ENCODE measurements around the gene MUL1.
"Not testable (repeated sequence)": the region's sequence is repeated elsewhere in the genome, so short reads cannot be mapped to it uniquely, and the experiment has no call there.

The MUL1 gene

GRCh38 chr1:20499105-20499504 lies 8.8 kb downstream of the MUL1 start:
- TF ChIP-seq EZH2phosphoT487 (IDR thresholded peaks at IDR 0.05; ENCODE audit: borderline replicate concordance) (no peak), CTCF (conservative IDR thresholded peaks at IDR 0.05; ENCODE audit: low read length) (no peak)
- Histone ChIP-seq H4K20me1 (ENCODE audit: insufficient read depth, low read length, poor library complexity, severe bottlenecking) (no peaks in the 10 kb centered on the region), H2AFZ (ENCODE audit: low read length) (no peak overlapping the region), H3K9ac (ENCODE audit: low read depth, low read length, poor library complexity, severe bottlenecking) (no peak overlapping the region), H3K36me3 (ENCODE audit: insufficient read depth, low read length) (peaks cover 40% of the 10 kb centered on the region; the same call in 1 of the 2 replicates), H3K4me1 (ENCODE audit: insufficient read depth, low read length, poor library complexity, severe bottlenecking) (peaks cover 9% of the 10 kb centered on the region), H3K4me2 (ENCODE audit: low read depth, low read length, poor library complexity, severe bottlenecking) (no peak overlapping the region), H3K79me2 (ENCODE audit: insufficient read depth, low read length) (peaks cover 2% of the 10 kb centered on the region; the same call in 1 of the 2 replicates), H3K9me3 (ENCODE audit: insufficient read depth, low read depth, low read length) (no peaks in the 10 kb centered on the region), H3K9me2 (replicated peaks; ENCODE audit: low read depth, low read length) (no peaks in the 10 kb centered on the region), H3F3A (ENCODE audit: low read depth) (no peaks in the 10 kb centered on the region), H3K27me3 (ENCODE audit: insufficient read depth, low read length, poor library complexity, severe bottlenecking) (no peaks in the 10 kb centered on the region), H3K4me3 (ENCODE audit: low read length, poor library complexity, severe bottlenecking) (no peak overlapping the region)

- H3K9me3 ChIP-seq (ENCODE audit: insufficient read depth, low read depth, low read length): no peaks in the 10 kb centered on the region
- peaks cover 40% of the 10 kb centered on the region; the same call in 1 of the 2 replicates for H3K36me3 ChIP-seq (ENCODE audit: insufficient read depth, low read length)
- H3K27me3 ChIP-seq (ENCODE audit: insufficient read depth, low read length, poor library complexity, severe bottlenecking): no peaks in the 10 kb centered on the region
- no peak overlapping the region for H3K4me2 ChIP-seq (ENCODE audit: low read depth, low read length, poor library complexity, severe bottlenecking)
- no peaks in the 10 kb centered on the region for H3F3A ChIP-seq (ENCODE audit: low read depth)
- no peaks in the 10 kb centered on the region for H3K9me2 ChIP-seq (replicated peaks; ENCODE audit: low read depth, low read length)
- peaks cover 6% of the 10 kb centered on the region for H3K4me1 ChIP-seq (ENCODE audit: insufficient read depth, low read length, poor library complexity, severe bottlenecking)
- H3K79me2 ChIP-seq (ENCODE audit: insufficient read depth, low read length): no peaks in the 10 kb centered on the region
- no peak overlapping the region for H3K9ac ChIP-seq (ENCODE audit: low read depth, low read length, poor library complexity, severe bottlenecking)
- H2AFZ ChIP-seq (ENCODE audit: low read length): no peak overlapping the region
- no peaks in the 10 kb centered on the region for H4K20me1 ChIP-seq (ENCODE audit: insufficient read depth, low read length, poor library complexity, severe bottlenecking)
- H3K4me3 ChIP-seq (ENCODE audit: low read length, poor library complexity, severe bottlenecking): no peak overlapping the region
- TF ChIP-seq EZH2phosphoT487 (IDR thresholded peaks at IDR 0.05; ENCODE audit: borderline replicate concordance) (no peak), CTCF (conservative IDR thresholded peaks at IDR 0.05; ENCODE audit: low read length) (no peak)
Measured at GRCh38 chr1:20498116-20498515, 9.8 kb downstream of the MUL1 start.

- Histone ChIP-seq H3K4me2 (ENCODE audit: low read depth, low read length, poor library complexity, severe bottlenecking) (no peak overlapping the region), H3K4me1 (ENCODE audit: insufficient read depth, low read length, poor library complexity, severe bottlenecking) (peaks cover 6% of the 10 kb centered on the region), H3K4me3 (ENCODE audit: low read length, poor library complexity, severe bottlenecking) (no peak overlapping the region), H3K27me3 (ENCODE audit: insufficient read depth, low read length, poor library complexity, severe bottlenecking) (no peaks in the 10 kb centered on the region), H2AFZ (ENCODE audit: low read length) (no peak overlapping the region), H3K9me2 (replicated peaks; ENCODE audit: low read depth, low read length) (no peaks in the 10 kb centered on the region), H3F3A (ENCODE audit: low read depth) (no peaks in the 10 kb centered on the region), H3K79me2 (ENCODE audit: insufficient read depth, low read length) (no peaks in the 10 kb centered on the region), H3K36me3 (ENCODE audit: insufficient read depth, low read length) (peaks cover 40% of the 10 kb centered on the region; the same call in 1 of the 2 replicates), H3K9ac (ENCODE audit: low read depth, low read length, poor library complexity, severe bottlenecking) (no peak overlapping the region), H3K9me3 (ENCODE audit: insufficient read depth, low read depth, low read length) (no peaks in the 10 kb centered on the region), H4K20me1 (ENCODE audit: insufficient read depth, low read length, poor library complexity, severe bottlenecking) (no peaks in the 10 kb centered on the region)
- no peak for TF ChIP-seq CTCF (conservative IDR thresholded peaks at IDR 0.05; ENCODE audit: low read length)
- TF ChIP-seq EZH2phosphoT487 (IDR thresholded peaks at IDR 0.05; ENCODE audit: borderline replicate concordance): no peak
Measured at GRCh38 chr1:20497506-20497905, 10.4 kb downstream of the MUL1 start.

- H3K9me3 ChIP-seq (ENCODE audit: insufficient read depth, low read depth, low read length); H3K4me3 ChIP-seq (ENCODE audit: low read length, poor library complexity, severe bottlenecking); H3K9me2 ChIP-seq (replicated peaks; ENCODE audit: low read depth, low read length); H3K27me3 ChIP-seq (ENCODE audit: insufficient read depth, low read length, poor library complexity, severe bottlenecking); H4K20me1 ChIP-seq (ENCODE audit: insufficient read depth, low read length, poor library complexity, severe bottlenecking); H3K4me1 ChIP-seq (ENCODE audit: insufficient read depth, low read length, poor library complexity, severe bottlenecking); H3K79me2 ChIP-seq (ENCODE audit: insufficient read depth, low read length); H3F3A ChIP-seq (ENCODE audit: low read depth); H3K9ac ChIP-seq (ENCODE audit: low read depth, low read length, poor library complexity, severe bottlenecking); H2AFZ ChIP-seq (ENCODE audit: low read length); H3K4me2 ChIP-seq (ENCODE audit: low read depth, low read length, poor library complexity, severe bottlenecking): not testable (repeated sequence)
- peaks cover 36% of the 10 kb centered on the region; the same call in 1 of the 2 replicates for H3K36me3 ChIP-seq (ENCODE audit: insufficient read depth, low read length)
Measured at GRCh38 chr1:20496725-20497383, 11.1 kb downstream of the MUL1 start.

Measured in Loucy (cell line).